ENCODE measurements around the gene SH3BP4.

The SH3BP4 gene

DNA sequence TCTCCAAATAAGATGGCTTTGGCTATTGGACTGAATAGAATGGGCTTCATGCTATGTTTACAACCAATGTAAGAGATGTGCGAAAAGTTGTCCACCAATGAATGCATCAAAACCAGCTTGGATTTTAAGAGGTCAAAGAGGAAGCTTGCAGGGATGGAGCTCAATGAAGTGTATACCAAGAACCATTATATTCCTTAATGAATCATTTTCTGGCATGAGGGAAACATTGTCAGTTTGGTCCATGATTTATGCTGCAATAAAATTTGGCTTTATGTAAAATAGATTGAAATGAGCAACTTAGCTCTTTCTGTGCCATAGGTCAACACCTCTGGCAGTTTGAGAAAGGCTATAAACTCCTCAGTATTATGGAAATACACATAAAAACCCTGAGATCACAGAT, 107.3 kb downstream of the SH3BP4 start:
- no peak for DNase-seq

DNA sequence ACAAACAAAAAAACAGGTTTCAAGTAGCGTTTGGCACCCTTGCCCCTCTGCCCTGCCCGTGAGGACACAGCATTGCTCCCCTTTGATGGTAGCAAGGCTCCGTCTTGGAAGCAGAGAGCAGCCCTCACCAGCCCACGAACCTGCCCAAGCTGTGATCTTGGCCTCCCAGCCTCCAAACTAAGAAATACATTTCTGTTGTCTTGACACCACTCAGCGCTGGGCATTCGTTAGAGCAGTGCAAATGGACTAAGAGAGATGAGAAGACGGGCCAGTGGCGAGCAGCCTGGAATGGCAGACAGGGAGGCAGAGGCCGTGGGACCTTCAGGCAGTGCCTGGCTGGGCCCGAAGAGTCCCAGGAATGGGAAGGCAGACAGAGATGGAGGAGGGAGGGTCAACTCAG, 109.8 kb downstream of the SH3BP4 start:
- no peak for DNase-seq

- no peak for DNase-seq
These were observed 111.7 kb downstream of the SH3BP4 start for GRCh38 chr2:235063471-235063961.

GRCh38 chr2:235064976-235065375, 113.2 kb downstream of the SH3BP4 start:
- DNase-seq: no peak

GRCh38 chr2:235066490-235066889, 114.7 kb downstream of the SH3BP4 start:
- DNase-seq: no peak

DNA sequence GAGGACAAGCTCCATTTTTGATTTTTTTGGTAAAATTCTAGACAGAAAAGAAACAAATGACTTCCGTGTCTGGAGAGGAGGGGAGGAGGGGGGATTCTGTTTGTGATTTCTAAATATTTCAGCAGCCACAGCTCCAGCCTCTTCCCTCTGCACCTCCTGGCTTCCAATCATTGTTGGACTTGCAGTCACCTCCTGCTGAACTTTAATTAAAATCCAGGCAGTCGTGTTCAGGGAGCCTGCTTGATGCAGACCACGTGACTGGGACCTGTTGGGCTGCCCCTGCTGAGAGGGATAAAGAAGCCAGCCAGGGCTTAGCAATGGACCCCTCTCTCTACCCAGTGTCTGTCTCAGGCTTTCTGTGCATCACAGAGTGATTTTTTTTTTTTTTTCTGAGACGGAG, 115.1 kb downstream of the SH3BP4 start:
- no peak for DNase-seq

DNA sequence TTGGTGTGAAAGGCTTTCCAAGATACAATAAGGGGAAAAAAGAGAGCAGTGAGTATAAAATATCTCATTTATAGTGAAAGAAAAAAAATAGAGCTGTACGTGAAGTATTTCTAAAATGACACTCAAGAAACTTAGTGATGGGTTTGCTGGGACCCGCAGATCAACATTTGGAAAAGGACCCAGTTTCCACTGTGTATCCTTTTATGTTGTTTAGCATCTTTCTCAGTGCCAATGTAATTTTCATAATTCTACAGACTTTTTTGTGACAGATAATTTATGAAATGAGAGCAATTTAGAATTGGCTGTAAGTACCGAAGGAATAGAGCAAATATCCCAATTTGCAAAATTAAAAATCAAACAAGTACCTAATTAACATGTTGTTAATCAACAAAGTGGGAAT, 116.9 kb downstream of the SH3BP4 start:
- no peak for DNase-seq

- no peak for DNase-seq
These were observed 118.4 kb downstream of the SH3BP4 start for GRCh38 chr2:235070063-235070706.

DNA sequence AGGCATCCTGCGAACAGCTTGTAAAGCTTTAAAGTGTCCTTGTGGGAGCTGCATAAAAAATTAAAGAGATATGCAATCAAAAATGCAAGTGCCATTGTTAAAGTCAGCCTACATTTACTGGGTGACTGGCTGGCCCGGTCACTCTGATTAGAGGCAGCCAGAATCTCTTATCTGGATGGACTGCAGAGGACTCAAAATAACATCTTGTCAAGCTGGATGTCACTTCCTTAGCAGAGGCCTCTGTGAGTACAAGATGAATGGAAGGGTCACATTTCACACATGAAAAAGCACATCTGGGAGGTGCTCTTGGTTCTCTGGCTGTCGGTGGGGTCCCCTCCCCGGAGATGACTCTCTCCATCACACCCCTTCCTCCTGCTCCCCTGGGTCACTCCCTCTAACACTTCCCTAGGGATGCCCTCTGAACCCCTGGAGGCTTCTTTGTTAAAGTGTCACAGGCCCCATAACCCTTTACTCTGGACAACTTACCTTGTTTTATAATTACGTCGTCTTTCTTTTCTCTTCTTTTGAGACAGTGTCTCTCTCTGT, 122.1 kb downstream of the SH3BP4 start:
- DNase-seq: no peak

- no peak for DNase-seq
These were observed 125.2 kb downstream of the SH3BP4 start for GRCh38 chr2:235077046-235077445.

DNA sequence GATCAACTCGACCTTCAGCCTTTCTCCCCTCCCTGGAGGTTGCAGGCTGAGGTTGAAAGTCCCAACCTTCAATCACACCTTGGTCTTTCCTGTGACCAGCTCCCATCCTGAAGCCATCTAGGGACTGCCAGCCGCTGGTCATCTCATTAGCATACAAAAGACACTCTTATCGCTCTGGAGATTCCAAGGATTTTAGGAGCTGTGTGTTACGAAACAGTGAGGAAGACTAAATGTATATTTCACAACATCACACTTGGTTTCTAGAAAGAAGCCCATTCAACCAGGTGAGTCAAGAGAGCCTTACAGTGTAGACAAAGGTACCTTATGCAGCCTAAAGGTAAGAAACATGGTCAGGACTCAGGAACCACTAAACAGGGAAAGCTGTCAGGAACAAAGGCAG, 126.4 kb downstream of the SH3BP4 start:
- DNase-seq: no peak

DNA sequence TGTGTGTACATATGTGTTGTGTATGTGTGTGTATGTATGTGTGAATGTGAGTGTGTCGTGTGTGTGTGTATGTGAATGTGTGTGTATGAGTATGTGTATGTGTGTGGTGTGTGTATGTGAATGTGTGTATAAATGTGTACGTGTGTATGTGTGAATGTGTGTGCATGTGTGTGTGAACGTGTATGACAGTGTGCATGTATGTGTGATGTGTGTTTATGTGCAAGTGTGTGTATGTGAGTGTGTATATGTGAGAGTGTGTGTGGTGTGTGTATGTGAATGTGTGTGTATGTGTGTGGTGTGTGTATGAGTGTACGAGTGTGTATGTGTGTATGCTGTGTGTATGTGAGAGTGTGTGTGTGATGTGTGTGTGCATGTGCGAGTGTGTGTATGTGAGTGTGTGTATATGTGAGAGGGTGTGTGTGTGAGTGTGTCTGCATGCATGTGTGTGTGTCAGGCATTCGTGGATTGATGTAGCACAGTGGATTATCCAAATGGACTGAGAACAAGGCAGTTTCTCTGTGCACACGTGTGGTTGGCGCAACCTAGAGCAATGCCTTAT, 127.2 kb downstream of the SH3BP4 start:
- no peak for DNase-seq

DNA sequence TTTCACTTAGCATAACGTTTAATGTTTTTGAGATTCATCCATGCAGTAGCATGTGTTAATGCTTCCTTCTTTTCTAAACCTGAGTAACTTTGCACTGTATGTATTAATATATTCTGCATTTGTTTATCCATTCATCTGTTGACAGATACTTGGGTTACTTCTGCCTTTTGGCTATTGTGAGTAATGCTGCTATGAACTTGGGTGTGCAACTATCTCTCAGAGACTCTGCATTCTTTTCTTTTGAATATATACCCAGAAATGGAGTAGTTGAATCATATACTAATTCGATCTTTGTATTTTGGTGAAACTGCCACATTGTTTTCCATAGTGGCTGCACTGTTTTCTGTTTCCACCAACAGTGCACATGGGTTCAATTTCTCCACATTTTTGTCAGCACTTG, 128.3 kb downstream of the SH3BP4 start:
- DNase-seq: no peak

- DNase-seq: no peak
These were observed 130.9 kb downstream of the SH3BP4 start for GRCh38 chr2:235082578-235083338.

- DNase-seq: no peak
These were observed 132.0 kb downstream of the SH3BP4 start for GRCh38 chr2:235083822-235084221.

GRCh38 chr2:235084424-235084823, 132.6 kb downstream of the SH3BP4 start:
- DNase-seq: no peak

DNA sequence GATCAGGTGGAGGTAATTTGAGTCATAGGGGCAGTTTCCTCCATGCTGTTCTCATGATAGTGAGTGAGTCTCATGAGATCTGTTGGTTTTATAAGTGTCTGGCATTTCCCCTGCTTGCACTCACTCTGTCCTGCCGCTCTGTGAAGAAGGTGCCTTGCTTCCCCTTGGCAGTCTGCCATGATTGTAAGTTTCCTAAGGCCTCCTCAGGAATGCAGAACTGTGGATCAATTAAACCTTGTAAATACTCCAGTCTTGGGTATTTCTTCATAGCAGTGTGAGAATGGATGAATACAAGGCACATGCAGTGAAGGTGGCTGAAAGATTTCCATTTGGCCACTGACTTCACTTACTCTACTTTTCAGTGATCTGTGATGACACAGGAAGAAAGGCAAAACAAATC, 133.7 kb downstream of the SH3BP4 start:
- DNase-seq: no peak

GRCh38 chr2:235086481-235087184, 134.8 kb downstream of the SH3BP4 start:
- no peak for DNase-seq

DNA sequence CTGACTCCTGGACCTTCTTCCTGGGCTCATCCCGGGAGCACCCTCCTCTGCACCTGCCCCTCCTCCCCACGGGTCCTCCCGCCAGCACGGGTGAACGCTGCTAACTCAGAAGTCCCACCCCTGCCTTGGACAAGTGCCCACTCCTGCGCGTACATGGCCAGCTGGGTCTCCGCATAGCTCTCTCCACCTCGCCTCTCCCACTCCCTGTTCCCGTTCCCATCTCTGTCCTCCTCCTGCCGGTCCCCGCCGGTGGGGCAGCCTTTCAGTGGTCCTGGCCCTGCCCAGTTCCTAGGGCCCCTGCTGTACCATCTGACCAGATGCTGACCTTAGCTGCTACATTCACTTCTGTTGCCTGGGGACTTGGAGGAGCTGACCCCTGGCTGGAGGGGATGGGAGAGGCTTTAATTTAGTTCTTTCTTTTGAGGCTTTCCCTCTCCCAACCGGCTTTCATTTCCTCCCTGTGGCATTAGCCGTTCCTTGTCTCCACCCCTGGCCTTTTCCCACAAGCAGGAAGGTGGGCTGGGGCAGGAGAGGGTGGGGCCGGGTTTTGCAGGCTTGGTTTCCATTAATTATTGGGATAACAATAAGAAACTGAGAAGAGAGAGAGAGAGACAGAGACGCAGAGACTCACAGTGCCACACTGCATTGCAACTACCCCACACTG, 136.1 kb downstream of the SH3BP4 start:
- DNase-seq: no peak

GRCh38 chr2:235088496-235088921, 136.7 kb downstream of the SH3BP4 start:
- DNase-seq: no peak

- no peak for DNase-seq
These were observed 139.6 kb downstream of the SH3BP4 start for GRCh38 chr2:235091421-235091820.

GRCh38 chr2:235091983-235092382, 140.2 kb downstream of the SH3BP4 start:
- DNase-seq: no peak
